Bronchial epithelial cell (primary cell): ENCODE data around the gene NPHS1. TPM values are rescaled to one million over a fixed set of nuclear protein-coding genes. Genes with fewer than 3 reads are reported as not detected.

ENCODE experiments used
- DNase-seq: peaks from one replicate; pipeline ENCODE4 v3.0.0-alpha.2; 2010; ENCODE audit warnings: low read depth
- FAIRE-seq: peaks from 2 replicates; lab custom pipeline; 2011; peaks lifted over from hg19 to GRCh38; lab: Jason Lieb, UNC
- H3K27me3 ChIP-seq: 2 replicates; pipeline ENCODE4 v1.5.1; 2011; ENCODE audit warnings: low read length; ENCODE audit not compliant: control insufficient read depth, insufficient read depth
- H3K36me3 ChIP-seq: 2 replicates; pipeline ENCODE4 v1.5.1; 2011; ENCODE audit warnings: low read length; ENCODE audit not compliant: control insufficient read depth, insufficient read depth
- H3K4me3 ChIP-seq: 2 replicates; pipeline ENCODE4 v1.5.1; 2011; ENCODE audit warnings: mild to moderate bottlenecking, low read depth, low read length, control low read depth
- CTCF ChIP-seq: IDR thresholded peaks from 2 replicates; pipeline ENCODE4 v1.5.1; 2011; ENCODE audit warnings: mild to moderate bottlenecking, moderate library complexity, low read length, control low read depth, inconsistent platforms; ENCODE audit not compliant: insufficient read depth, severe bottlenecking
- total RNA-seq: library from RNA; depleted of rRNA; stranded (reverse); fragments of >200 nt; gene quantifications from 2 replicates; pipeline ENCODE4 v1.2.1, GENCODE V29; 2014

The NPHS1 gene
- total RNA-seq, 1 donor from 2014 or later, result not detected

DNA sequence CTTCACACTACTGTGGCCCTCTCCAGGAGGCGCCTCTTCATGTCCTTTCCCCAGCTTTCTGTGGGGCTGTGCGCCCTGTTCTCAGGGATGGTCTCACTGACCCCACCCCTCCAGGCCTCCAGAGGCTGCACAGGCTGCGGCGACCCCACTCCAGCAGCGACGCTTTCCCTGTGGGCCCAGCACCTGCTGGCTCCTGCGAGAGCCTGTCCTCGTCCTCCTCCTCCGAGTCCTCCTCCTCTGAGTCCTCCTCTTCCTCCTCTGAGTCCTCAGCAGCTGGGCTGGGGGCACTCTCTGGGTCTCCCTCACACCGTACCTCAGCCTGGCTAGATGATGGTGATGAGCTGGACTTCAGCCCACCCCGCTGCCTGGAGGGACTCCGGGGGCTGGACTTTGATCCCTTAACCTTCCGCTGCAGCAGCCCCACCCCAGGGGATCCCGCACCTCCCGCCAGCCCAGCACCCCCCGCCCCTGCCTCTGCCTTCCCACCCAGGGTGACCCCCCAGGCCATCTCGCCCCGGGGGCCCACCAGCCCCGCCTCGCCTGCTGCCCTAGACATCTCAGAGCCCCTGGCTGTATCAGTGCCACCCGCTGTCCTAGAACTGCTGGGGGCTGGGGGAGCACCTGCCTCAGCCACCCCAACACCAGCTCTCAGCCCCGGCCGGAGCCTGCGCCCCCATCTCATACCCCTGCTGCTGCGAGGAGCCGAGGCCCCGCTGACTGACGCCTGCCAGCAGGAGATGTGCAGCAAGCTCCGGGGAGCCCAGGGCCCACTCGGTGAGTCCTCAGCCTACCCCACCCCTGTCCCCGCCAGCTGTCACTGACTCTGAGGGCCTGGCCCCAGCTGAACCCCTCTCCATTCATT is 65.8 kb downstream of the NPHS1 start:
- FAIRE-seq (no peak), DNase-seq (no peak)
- Histone ChIP-seq H3K4me3 (no peak overlapping the region), H3K36me3 (no peaks in the 10 kb centered on the region), H3K27me3 (no peaks in the 10 kb centered on the region)
- TF ChIP-seq CTCF, result no peak

DNA sequence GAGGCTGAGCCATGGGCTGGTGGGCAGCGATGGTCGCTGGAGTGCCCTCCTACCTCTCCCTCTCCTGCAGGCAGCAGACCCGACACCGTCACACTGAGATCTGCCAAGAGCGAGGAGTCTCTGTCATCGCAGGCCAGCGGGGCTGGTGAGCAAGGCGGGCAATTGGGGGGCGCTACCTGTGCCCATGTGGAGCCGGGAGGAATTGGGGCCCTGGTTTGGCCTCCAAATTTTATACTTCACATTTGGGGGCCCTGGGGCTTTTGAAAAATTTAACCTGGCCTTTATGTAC is 67.0 kb downstream of the NPHS1 start:
- Histone ChIP-seq H3K27me3 (no peaks in the 10 kb centered on the region), H3K36me3 (no peaks in the 10 kb centered on the region), H3K4me3 (no peak overlapping the region)
- FAIRE-seq (no peak), DNase-seq (no peak)
- TF ChIP-seq CTCF, result no peak

DNA sequence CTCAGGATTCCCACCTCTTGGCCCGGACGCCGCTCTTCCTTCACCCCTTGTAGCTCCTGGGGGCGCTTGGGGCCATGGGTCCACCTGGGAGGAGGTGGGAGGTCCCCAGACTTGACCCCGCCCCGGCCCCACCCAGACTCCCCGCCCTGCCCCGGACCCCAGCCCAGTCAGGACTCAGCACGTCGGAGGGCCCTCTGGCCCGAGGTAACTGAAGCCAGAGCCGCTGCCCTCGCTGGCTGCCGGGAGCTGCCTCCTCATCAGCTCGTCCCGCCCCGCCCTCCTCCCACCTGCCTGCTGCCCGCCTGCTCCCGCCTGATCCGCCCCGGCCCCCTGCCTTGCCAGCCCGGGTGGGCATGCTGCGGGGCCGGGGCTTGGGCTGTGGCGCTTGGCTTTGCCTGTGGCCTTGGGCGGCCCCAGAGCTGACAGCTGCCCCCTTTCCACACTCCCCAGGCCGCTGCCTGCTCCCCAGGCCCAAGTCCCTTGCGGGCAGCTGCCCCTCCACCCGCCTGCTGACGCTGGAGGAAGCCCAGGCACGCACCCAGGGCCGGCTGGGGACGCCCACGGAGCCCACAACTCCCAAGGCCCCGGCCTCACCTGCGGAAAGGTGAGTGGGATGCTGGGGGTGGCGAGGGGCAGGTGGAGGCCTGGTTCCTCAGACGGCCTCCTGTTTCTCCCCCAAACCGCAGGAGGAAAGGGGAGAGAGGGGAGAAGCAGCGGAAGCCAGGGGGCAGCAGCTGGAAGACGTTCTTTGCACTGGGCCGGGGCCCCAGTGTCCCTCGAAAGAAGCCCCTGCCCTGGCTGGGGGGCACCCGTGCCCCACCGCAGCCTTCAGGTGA is 67.6 kb downstream of the NPHS1 start:
- Histone ChIP-seq H3K4me3 (no peak overlapping the region), H3K36me3 (no peaks in the 10 kb centered on the region), H3K27me3 (no peaks in the 10 kb centered on the region)
- DNase-seq (no peak), FAIRE-seq (no peak)
- no peak for TF ChIP-seq CTCF

- Histone ChIP-seq H3K36me3 (no peaks in the 10 kb centered on the region), H3K4me3 (no peak overlapping the region), H3K27me3 (no peaks in the 10 kb centered on the region)
- FAIRE-seq (no peak), DNase-seq (no peak)
- no peak for TF ChIP-seq CTCF
Measured at GRCh38 chr19:35783469-35784434, 68.6 kb downstream of the NPHS1 start.

GRCh38 chr19:35782589-35782988 is 69.7 kb downstream of the NPHS1 start:
- no peak for TF ChIP-seq CTCF
- Histone ChIP-seq H3K27me3 (no peaks in the 10 kb centered on the region), H3K4me3 (no peak overlapping the region), H3K36me3 (no peaks in the 10 kb centered on the region)
- FAIRE-seq (no peak), DNase-seq (no peak)
